Measurements from ENCODE around the gene KCNE2. TPM values are rescaled to one million over a fixed set of nuclear protein-coding genes. Genes with fewer than 3 reads are reported as not detected.

KCNE2 gene, protein sequence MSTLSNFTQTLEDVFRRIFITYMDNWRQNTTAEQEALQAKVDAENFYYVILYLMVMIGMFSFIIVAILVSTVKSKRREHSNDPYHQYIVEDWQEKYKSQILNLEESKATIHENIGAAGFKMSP
- total RNA-seq (2014; rRNA removed; shearing (Covaris generic)) = not detected in 2 replicates

DNA sequence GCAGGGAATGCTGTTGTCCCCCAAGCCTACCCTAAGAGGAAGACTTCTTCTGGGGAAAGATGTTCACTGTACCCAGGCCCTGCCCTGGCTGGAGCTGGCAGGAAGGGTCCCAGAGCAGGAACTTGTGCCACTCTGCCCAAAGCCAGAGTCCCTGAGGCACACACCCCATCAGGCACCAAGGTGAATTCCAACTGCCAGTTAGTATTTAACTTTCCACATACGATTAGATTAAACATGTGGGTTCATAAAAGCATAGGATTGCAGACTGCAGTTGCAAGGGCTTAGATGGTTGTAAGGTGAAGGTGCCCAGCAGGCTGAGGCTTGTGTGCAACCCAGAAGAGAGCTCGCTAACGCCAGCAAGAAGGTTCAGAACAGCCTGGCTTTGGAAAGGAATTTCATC is at the start of gene KCNE2:
Gene KCNE2, plus strand, starts transcription at position 274 of the 400 bp plus-strand sequence. CDS start 6,473 bp downstream, outside the sequence.
- in situ Hi-C loops (cut with HindIII; ENCODE audit: low sequenced_read_pairs) = no loop called here
- no peak for DNase-seq (ENCODE audit: low spot score)

DNA sequence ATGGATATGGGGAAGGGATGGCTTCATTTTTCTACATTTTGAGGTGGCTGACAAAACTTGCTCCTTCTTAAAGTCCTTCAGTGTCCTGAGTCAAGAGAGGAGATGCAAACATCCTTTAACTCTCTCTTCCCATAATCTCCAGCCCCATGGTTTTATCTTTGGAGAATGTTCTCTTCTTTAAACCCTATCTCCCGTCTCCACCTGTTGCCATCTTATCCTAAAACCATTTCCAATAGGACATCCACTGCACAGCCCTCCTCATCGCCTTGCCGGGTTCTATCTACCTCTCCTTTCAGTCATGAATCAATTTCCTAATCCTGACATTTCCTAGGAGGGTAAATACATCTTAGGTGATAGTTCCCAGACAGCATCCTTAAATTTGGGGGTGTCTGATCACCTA is 44.2 kb upstream of the KCNE2 start:
- in situ Hi-C loops (cut with HindIII; ENCODE audit: low sequenced_read_pairs) = no loop called here
- no peak for DNase-seq (ENCODE audit: low spot score)

DNA sequence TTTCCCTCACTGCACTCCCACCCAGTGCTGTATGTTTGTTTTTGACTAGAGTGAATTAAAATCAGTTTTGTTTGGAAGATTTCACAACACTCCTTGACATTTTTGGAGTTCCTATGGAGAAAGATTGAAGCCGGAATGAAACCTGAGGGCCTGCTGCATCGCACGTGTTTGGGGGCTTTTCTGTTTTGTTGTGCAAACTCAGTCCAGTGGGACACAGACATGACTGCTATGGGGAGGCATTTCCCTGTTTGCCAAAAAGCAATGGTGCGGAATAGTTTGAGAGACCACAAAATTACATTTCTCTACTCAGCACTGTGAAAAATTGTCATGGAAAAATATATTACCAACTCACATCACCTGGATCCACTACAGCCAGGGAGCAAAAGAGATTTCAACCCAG is 43.8 kb upstream of the KCNE2 start:
- in situ Hi-C loops (cut with HindIII; ENCODE audit: low sequenced_read_pairs) = no loop called here
- no peak for DNase-seq (ENCODE audit: low spot score)

DNA sequence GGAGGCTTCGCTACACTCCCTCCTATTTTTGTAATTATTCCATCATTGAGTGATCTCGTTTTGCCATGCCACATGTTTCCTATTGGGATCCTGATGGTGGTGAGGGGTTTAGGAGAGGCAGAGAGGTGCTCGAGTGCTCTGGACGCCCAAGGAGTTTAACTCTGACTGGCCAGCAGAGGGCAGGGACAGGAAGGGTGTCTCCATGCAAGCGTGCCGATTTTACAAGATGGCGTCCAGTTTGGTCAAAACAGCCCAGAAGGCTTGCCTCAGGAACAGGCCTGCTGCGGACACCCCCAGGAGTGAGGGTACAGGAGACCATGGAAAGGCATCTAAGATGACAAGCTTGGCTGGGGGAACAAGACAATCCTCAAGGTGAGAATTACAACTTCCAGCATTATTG is 33.8 kb upstream of the KCNE2 start:
- in situ Hi-C loops (cut with HindIII; ENCODE audit: low sequenced_read_pairs) = no loop called here
- DNase-seq (ENCODE audit: low spot score) = no peak

DNA sequence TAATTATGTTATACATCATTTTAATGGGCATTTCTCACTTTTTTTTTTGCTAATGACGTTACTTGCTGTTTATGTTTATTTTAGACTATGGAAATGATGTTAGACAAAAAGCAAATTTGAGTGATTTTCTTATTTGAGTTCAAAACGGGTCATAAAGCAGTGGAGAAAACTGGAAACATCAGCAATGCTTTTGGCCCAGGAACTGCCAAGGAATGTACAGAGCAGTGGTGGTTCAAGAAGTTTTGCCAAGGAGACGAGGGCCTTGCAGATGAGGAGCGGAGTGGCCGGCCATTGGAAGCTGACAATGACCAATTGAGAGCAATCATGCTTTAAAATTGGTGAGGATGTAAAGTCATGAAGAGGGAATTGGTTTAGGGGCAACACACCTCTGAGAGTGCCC is 32.1 kb upstream of the KCNE2 start:
- no peak for DNase-seq (ENCODE audit: low spot score)
- in situ Hi-C loops (cut with HindIII; ENCODE audit: low sequenced_read_pairs) = no loop called here

DNA sequence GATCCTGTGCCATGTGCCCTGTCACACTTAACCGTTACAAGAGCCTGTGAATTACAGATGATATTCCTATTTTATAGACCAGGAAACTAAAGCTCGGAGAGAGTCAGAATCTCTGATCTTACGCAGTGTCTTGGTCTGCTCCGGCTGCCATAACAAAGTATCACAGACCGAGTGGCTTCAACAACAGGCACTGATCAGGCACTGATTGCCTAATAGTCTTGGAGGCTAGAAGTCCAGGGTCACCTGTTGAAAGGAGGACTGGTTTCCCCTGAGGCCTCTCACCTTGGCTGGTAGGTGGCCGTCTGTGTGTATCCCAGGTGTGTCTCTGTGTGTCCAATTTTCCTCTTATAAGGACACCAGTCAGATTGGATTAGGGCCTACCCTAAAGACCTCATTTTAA is 31.5 kb upstream of the KCNE2 start:
- in situ Hi-C loops (cut with HindIII; ENCODE audit: low sequenced_read_pairs) = no loop called here
- DNase-seq (ENCODE audit: low spot score) = no peak

- in situ Hi-C loops (cut with HindIII; ENCODE audit: low sequenced_read_pairs) = no loop called here
- no peak for DNase-seq (ENCODE audit: low spot score)
Measured at GRCh38 chr21:34333121-34333739, 30.6 kb upstream of the KCNE2 start.

GRCh38 chr21:34335316-34335715 is 28.5 kb upstream of the KCNE2 start:
- no peak for DNase-seq (ENCODE audit: low spot score)
- in situ Hi-C loops (cut with HindIII; ENCODE audit: low sequenced_read_pairs) = no loop called here

DNA sequence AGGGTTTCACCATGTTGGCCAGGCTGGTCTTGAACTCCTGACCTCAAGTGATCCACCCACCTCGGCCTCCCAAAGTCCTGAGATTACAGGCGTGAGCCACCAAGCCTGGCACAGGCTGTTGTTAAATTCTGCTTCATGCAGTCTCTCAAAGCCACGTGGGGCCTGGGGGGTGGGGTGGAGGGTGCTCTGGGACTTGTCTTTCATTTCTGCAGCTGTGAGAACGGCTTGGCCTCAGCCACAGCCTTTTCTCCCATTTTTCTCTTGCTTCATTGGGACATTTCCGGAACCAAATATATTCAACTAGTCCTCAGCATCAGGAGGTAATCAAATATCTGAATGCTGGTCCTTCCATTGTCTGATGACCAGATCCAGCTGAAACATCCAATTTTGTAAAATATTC is 27.6 kb upstream of the KCNE2 start:
- in situ Hi-C loops (cut with HindIII; ENCODE audit: low sequenced_read_pairs) = no loop called here
- no peak for DNase-seq (ENCODE audit: low spot score)

DNA sequence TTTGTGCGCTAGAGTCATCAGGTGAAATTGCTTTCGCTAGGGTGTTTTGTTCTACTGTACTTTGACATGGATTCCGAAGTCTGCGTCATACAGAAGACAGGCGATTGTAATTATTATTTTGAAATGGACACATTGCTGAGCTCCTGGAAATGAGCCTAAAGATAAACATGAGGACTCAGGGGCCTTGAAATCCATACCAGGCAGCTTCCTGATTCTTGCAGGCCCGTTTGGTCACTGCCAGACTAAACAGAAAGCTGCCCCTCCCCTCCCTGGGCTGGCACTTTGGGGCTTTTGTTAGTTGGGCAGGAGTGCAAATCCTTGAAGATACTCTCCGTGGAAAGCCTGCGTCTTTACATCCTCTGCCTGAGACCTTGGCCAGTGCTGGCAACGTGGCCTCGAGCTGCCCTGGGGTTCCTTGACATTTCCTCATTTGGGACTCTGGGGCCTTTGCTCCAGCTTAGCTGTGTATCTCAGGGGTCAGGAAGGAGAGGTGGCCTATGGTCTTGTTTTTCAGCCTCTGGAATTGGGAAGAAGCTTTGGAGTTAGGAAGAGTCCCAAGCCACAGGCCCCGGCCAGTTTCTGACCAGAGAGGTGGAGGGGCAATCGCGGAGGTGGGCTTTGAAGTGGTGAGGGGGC is 26.9 kb upstream of the KCNE2 start:
- DNase-seq (ENCODE audit: low spot score) = no peak
- in situ Hi-C loops (cut with HindIII; ENCODE audit: low sequenced_read_pairs) = no loop called here

DNA sequence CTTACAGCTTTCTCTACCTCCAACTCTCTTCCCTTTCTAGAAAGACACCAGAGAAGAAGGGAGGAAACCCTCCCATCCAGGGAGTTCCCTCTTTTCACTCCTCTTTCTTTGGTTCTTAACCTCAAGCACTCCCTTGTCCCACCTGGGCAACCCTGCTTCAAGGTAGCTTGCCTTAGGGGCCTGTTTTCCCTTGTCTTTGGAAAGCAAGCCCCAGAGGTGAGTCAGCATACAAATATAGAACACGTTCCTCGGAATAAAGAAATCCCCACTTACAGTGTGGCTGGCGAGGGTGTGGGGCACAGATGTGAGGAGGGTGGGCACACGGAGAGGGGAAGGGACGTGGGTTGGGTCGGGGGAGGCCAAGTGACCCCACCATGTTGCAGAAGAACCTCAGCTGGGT is 26.1 kb upstream of the KCNE2 start:
- in situ Hi-C loops (cut with HindIII; ENCODE audit: low sequenced_read_pairs) = no loop called here
- DNase-seq (ENCODE audit: low spot score) = no peak

GRCh38 chr21:34338226-34338625 is 25.6 kb upstream of the KCNE2 start:
- no peak for DNase-seq (ENCODE audit: low spot score)
- in situ Hi-C loops (cut with HindIII; ENCODE audit: low sequenced_read_pairs) = no loop called here

GRCh38 chr21:34340061-34340460 is 23.7 kb upstream of the KCNE2 start:
- in situ Hi-C loops (cut with HindIII; ENCODE audit: low sequenced_read_pairs) = no loop called here
- DNase-seq (ENCODE audit: low spot score) = no peak

- DNase-seq (ENCODE audit: low spot score) = no peak
- in situ Hi-C loops (cut with HindIII; ENCODE audit: low sequenced_read_pairs) = no loop called here
Measured at GRCh38 chr21:34342476-34342875, 21.3 kb upstream of the KCNE2 start.

GRCh38 chr21:34343347-34343746 is 20.5 kb upstream of the KCNE2 start:
- DNase-seq (ENCODE audit: low spot score) = no peak
- in situ Hi-C loops (cut with HindIII; ENCODE audit: low sequenced_read_pairs) = no loop called here

DNA sequence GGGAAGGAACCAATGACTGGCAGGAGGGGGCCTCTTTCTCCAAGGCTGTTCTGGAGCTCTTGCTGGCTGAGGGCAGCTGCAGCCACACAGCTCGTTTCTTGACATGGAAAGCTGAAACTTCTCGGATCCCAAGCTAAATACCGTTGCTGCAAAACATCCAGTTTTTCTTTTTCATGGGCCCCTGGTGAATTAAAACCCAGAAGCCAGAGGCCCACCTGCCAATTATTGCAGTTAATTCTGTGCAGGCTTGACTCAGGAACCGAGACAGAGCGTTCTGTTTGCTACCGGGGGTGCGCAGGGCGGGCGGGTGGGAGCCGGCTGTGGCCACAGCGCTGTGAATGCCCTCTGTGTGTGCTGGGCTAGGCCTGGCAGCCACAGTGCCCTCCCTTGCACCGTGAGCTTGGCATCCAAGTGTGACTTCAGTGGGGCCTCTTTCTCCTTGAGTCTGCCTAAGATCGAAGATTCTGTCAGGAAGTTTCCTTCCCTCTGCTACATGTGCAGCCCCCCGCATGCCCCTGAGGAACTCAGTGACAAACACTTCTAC is 19.9 kb upstream of the KCNE2 start:
- no peak for DNase-seq (ENCODE audit: low spot score)
- in situ Hi-C loops (cut with HindIII; ENCODE audit: low sequenced_read_pairs) = no loop called here

GRCh38 chr21:34344584-34344983 is 19.2 kb upstream of the KCNE2 start:
- in situ Hi-C loops (cut with HindIII; ENCODE audit: low sequenced_read_pairs) = no loop called here
- no peak for DNase-seq (ENCODE audit: low spot score)

GRCh38 chr21:34345091-34345871 is 18.5 kb upstream of the KCNE2 start:
- in situ Hi-C loops (cut with HindIII; ENCODE audit: low sequenced_read_pairs) = no loop called here
- no peak for DNase-seq (ENCODE audit: low spot score)

DNA sequence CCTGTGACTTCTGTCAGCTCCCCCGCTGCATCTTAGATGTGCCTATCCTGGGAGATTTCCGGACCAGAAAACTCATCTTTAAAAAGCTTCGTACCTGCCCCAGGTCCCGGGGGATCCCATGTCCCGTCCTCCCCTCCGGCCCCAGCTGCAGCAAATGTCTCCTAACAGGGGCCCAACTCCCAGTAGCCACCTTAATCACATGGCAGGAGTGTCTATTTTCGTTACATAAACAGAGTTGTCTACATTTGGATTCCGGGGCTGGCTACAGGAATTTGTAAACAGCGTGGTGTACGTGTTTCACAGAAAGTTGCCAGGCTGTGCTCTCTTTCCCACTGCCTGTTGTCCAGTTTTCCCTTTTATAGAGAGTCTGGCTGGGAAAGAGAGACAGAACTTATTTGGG is 17.9 kb upstream of the KCNE2 start:
- in situ Hi-C loops (cut with HindIII; ENCODE audit: low sequenced_read_pairs) = no loop called here
- no peak for DNase-seq (ENCODE audit: low spot score)

DNA sequence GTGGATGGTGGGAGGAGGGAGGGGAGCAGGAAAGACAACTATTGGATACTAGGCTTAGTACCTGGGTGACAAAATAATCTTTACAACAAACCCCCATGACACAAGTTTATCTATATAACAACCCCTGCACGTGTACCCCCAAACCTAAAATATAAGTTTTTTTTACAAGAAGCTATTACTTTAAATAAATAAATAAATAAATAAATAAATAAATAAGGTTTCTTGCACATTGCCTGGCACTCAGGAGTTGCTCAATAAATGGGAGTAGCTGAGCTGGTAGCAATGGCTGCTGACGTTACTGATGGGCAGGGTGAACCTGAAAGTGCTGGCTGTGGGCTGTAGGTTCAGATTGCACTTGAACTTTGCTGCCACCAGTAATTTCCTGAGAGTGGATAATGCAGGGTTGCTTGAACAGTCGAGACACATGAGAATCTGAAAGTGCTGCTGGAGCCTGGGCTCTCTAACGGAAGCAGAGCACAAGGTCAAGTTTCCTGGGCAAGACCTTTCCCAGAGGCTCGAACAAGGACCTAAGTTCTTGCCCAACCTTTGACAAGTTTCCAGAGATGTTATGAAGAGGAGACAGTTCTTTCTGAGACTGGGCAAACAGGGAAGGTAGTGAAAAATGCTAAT is 14.8 kb upstream of the KCNE2 start:
- no peak for DNase-seq (ENCODE audit: low spot score)
- in situ Hi-C loops (cut with HindIII; ENCODE audit: low sequenced_read_pairs) = no loop called here
